ENCODE measurements around the gene RASGRP4. TPM values are rescaled to one million over a fixed set of nuclear protein-coding genes. Genes with fewer than 3 reads are reported as not detected.

RASGRP4 gene
- total RNA-seq, 1 experiment from 2014 or later: not detected

DNA sequence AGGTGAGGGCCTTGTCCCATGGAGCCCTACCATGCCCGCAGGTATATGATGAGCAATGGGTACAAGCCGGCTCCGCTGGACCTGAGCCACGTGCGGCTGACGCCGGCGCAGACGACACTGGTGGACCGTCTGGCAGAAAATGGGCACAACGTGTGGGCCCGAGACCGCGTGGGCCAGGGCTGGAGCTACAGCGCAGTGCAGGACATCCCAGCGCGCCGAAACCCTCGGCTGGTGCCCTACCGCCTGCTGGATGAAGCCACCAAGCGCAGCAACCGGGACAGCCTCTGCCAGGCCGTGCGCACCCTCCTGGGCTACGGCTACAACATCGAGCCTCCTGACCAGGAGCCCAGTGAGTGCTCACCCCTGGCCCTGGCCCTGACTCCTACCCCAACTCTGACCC lies 40.0 kb upstream of the RASGRP4 start:
- H4K20me1 ChIP-seq (ENCODE audit: insufficient read depth): no peaks in the 10 kb centered on the region
- no peak overlapping the region for H3K27ac ChIP-seq
- no peaks in the 10 kb centered on the region for H3K4me1 ChIP-seq (replicated peaks; ENCODE audit: insufficient read depth)
- no peak overlapping the region for H2AFZ ChIP-seq
- H3K79me2 ChIP-seq (ENCODE audit: low read depth): no peaks in the 10 kb centered on the region
- no peak for TF ChIP-seq EZH2 (IDR thresholded peaks at IDR 0.05; ENCODE audit: low read depth)
- TF ChIP-seq, protein P1, sequence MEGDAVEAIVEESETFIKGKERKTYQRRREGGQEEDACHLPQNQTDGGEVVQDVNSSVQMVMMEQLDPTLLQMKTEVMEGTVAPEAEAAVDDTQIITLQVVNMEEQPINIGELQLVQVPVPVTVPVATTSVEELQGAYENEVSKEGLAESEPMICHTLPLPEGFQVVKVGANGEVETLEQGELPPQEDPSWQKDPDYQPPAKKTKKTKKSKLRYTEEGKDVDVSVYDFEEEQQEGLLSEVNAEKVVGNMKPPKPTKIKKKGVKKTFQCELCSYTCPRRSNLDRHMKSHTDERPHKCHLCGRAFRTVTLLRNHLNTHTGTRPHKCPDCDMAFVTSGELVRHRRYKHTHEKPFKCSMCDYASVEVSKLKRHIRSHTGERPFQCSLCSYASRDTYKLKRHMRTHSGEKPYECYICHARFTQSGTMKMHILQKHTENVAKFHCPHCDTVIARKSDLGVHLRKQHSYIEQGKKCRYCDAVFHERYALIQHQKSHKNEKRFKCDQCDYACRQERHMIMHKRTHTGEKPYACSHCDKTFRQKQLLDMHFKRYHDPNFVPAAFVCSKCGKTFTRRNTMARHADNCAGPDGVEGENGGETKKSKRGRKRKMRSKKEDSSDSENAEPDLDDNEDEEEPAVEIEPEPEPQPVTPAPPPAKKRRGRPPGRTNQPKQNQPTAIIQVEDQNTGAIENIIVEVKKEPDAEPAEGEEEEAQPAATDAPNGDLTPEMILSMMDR (conservative IDR thresholded peaks at IDR 0.05): no peak
- no peaks in the 10 kb centered on the region for H3K9me3 ChIP-seq (ENCODE audit: insufficient read depth, low read depth)
- H3F3A ChIP-seq (ENCODE audit: insufficient read depth, low read depth): no peaks in the 10 kb centered on the region
- H3K27me3 ChIP-seq (ENCODE audit: insufficient read depth, low read depth): peaks cover 65% of the 10 kb centered on the region
- BruUV-seq (replicated peaks): no TSS peak
- no peaks in the 10 kb centered on the region for H3K9me2 ChIP-seq (ENCODE audit: insufficient read depth)
- ChIA-PET POLR2A (ENCODE audit: unreplicated experiment) (no interaction called here), CTCF (no interaction called here)
- DNase-seq: no peak
- no peak overlapping the region for H3K4me3 ChIP-seq
- no peaks in the 10 kb centered on the region for H3K36me3 ChIP-seq (ENCODE audit: low read depth)
- no peak overlapping the region for H3K4me2 ChIP-seq
- intact Hi-C loops (cut with micrococcal nuclease; ENCODE audit: unreplicated experiment): no loop called here

DNA sequence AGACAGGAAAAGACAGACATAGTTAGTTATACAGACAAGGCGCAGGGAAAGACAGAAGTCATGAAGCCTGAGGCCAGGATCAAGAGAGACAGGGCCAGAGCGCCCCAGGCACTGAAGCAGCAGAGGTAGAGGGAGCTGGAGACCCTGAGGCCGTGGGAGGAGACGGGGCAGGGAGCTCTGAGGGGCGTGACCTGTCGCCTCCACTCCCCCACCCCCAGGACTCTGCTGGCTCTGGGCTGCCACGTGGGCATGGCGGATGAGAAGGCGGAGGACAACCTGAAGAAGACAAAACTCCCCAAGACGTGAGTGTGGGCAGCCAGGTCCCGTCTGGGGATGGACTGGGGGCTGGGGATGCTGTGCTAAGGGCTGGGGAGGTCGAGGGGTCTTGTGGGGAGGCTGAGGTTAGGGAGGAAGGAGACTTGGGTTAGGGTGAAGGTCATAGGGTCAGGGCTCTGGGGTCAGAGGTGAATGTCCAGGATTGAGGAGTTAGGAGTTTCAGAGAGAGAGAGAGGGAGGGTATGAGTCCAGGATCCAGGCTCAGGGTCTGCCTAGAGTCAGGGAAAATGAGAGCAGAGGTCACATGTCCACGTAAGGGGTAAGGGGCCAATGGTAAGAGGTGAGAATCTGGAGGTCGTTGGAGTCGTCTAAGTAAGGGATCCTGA lies 38.5 kb upstream of the RASGRP4 start:
- no peaks in the 10 kb centered on the region for H3K4me1 ChIP-seq (replicated peaks; ENCODE audit: insufficient read depth)

DNA sequence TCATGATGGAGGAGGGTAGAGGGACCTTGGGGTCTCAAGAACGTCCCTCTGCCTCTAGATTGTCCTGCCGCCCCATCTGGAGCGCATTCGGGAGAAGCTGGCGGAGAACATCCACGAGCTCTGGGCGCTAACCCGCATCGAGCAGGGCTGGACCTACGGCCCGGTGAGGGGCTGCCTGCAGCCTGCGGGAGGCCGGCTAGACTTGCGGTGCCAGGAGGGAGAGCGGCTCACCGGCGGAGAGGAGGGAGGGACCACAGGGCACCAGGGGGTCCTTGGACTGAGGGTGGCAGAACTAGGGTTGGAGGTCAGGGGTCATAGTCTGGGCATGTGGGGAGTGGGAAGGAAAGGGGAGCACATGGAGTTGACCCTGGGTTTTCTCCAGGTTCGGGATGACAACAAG lies 37.3 kb upstream of the RASGRP4 start:
- BruUV-seq (replicated peaks): no TSS peak
- Histone ChIP-seq H3K4me1 (replicated peaks; ENCODE audit: insufficient read depth) (no peaks in the 10 kb centered on the region), H3F3A (ENCODE audit: insufficient read depth, low read depth) (no peaks in the 10 kb centered on the region), H3K9me2 (ENCODE audit: insufficient read depth) (no peaks in the 10 kb centered on the region), H3K79me2 (ENCODE audit: low read depth) (no peaks in the 10 kb centered on the region), H3K27me3 (ENCODE audit: insufficient read depth, low read depth) (peaks cover 61% of the 10 kb centered on the region), H4K20me1 (ENCODE audit: insufficient read depth) (no peaks in the 10 kb centered on the region), H3K4me2 (no peak overlapping the region), H2AFZ (no peak overlapping the region), H3K9me3 (ENCODE audit: insufficient read depth, low read depth) (no peaks in the 10 kb centered on the region), H3K4me3 (no peak overlapping the region), H3K27ac (no peak overlapping the region), H3K36me3 (ENCODE audit: low read depth) (no peaks in the 10 kb centered on the region)
- no peak for DNase-seq
- CTCF ChIA-PET: no interaction called here
- POLR2A ChIA-PET (ENCODE audit: unreplicated experiment): no interaction called here
- TF ChIP-seq EZH2 (IDR thresholded peaks at IDR 0.05; ENCODE audit: low read depth): no peak
- TF ChIP-seq, protein P1 (conservative IDR thresholded peaks at IDR 0.05): no peak
- intact Hi-C loops (cut with micrococcal nuclease; ENCODE audit: unreplicated experiment): no loop called here

More for the DNA sequence above, 38.5 kb upstream of the RASGRP4 start:
- no peak overlapping the region for H3K4me3 ChIP-seq
- no peak overlapping the region for H3K27ac ChIP-seq
- TF ChIP-seq, protein P1 (conservative IDR thresholded peaks at IDR 0.05): no peak
- TF ChIP-seq EZH2 (IDR thresholded peaks at IDR 0.05; ENCODE audit: low read depth): no peak
- POLR2A ChIA-PET (ENCODE audit: unreplicated experiment): no interaction called here
- H3K79me2 ChIP-seq (ENCODE audit: low read depth): no peaks in the 10 kb centered on the region
- peaks cover 68% of the 10 kb centered on the region for H3K27me3 ChIP-seq (ENCODE audit: insufficient read depth, low read depth)
- CTCF ChIA-PET: no interaction called here
- no peak for DNase-seq
- BruUV-seq (replicated peaks): no TSS peak
- H3K36me3 ChIP-seq (ENCODE audit: low read depth): no peaks in the 10 kb centered on the region
- H2AFZ ChIP-seq: no peak overlapping the region
- H3F3A ChIP-seq (ENCODE audit: insufficient read depth, low read depth): no peaks in the 10 kb centered on the region
- no peaks in the 10 kb centered on the region for H3K9me3 ChIP-seq (ENCODE audit: insufficient read depth, low read depth)
- intact Hi-C loops (cut with micrococcal nuclease; ENCODE audit: unreplicated experiment): no loop called here
- no peak overlapping the region for H3K4me2 ChIP-seq
- no peaks in the 10 kb centered on the region for H4K20me1 ChIP-seq (ENCODE audit: insufficient read depth)
- no peaks in the 10 kb centered on the region for H3K9me2 ChIP-seq (ENCODE audit: insufficient read depth)
